Activated T-cell treated with anti-CD3 and anti-CD28 coated beads, Interleukin-2, amount 50 U/mL, for 4 hours (primary cell): ENCODE results near the gene CLMN. TPM values are rescaled to one million over a fixed set of nuclear protein-coding genes. Genes with fewer than 3 reads are reported as not detected.

ENCODE experiments used
- ATAC-seq, 2 donors: fragments of 200-7000 bp; cut with Tn5 transposase; one replicate each; pipeline ENCODE4 v1.10.0; 2021
- DNase-seq: peaks from one replicate; pipeline ENCODE4 v3.0.0-alpha.2; 2020
- H3K27me3 Mint-ChIP-seq: one replicate; pipeline ENCODE4 v1.8.0; 2021; ENCODE audit warnings: low read depth, mixed read lengths
- H3K36me3 Mint-ChIP-seq: one replicate; pipeline ENCODE4 v1.8.0; 2022; ENCODE audit warnings: mixed read lengths; ENCODE audit not compliant: insufficient read depth
- H3K4me1 Mint-ChIP-seq: one replicate; pipeline ENCODE4 v1.8.0; 2021; ENCODE audit warnings: low read depth, mixed read lengths
- H3K4me3 Mint-ChIP-seq: one replicate; pipeline ENCODE4 v1.8.0; 2021; ENCODE audit warnings: mild to moderate bottlenecking, moderate library complexity, mixed read lengths
- H3K9me3 Mint-ChIP-seq: one replicate; pipeline ENCODE4 v1.8.0; 2021; ENCODE audit warnings: mixed read lengths
- total RNA-seq, 3 donors: library from RNA; stranded (reverse); gene quantifications; one replicate each; pipeline ENCODE4 v1.2.1, GENCODE V29; 2021

The CLMN gene
- total RNA-seq, 3 donors from 2014 or later, result 0.71 to 1.3 (median 0.71) TPM

DNA sequence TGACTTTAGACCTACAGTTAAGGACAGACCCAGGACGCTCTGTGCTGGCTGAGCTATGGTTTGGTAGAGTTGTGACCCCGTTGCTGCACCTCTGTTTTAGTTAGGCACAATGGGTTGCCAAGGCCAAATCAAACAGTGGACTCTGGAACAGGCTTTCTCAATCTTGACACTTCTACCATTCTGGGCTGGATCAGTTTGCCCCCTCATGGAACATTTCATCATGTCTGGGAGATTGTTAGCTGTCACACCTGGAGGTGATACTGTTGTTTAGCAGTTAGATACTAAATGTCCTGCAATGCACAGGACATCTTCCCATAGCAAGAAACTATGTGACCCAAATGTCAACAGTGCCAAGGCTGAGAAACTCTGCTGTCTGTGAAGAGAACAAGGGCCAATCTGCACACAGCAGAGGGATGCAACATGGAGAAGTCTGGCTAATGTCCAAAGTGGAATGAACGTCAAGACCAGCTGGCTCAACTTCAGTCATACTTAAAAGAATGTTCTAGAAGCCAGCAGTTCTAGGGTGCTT, 96.8 kb downstream of the CLMN start:
- Mint-ChIP-seq H3K4me1 (no peaks in the 10 kb centered on the region), H3K36me3 (no peaks in the 10 kb centered on the region), H3K4me3 (no peak overlapping the region), H3K27me3 (no peaks in the 10 kb centered on the region), H3K9me3 (no peaks in the 10 kb centered on the region)
- no peak for ATAC-seq
- no peak for DNase-seq

DNA sequence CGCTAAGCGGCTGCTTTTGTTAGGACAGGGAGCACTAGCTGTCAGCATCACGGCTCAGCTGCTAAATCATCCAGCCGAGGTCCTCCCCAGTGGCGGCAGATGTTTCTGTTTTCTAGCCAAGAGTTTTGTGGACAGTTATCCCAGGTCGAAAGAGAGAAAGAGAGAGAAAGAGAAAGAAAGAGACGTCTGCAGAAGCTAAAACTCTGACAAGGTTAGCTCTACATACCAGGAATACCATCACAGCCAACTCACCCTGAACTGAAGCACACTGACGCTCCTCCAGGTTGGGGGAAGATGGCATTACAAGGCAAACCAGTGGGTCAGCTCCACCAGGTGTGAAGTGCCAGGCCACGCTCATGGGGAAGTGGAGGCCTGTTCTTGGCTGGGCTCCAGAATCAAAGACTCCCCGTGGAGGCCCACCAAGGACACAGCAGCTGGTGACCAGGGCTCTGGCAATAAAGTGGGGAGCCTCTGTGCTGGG, 97.5 kb downstream of the CLMN start:
- H3K4me1 Mint-ChIP-seq, result no peaks in the 10 kb centered on the region
- ATAC-seq (no peak), DNase-seq (no peak)
- no peak overlapping the region for H3K4me3 Mint-ChIP-seq
- no peaks in the 10 kb centered on the region for H3K36me3 Mint-ChIP-seq
- H3K27me3 Mint-ChIP-seq, result no peaks in the 10 kb centered on the region
- H3K9me3 Mint-ChIP-seq, result no peaks in the 10 kb centered on the region

DNA sequence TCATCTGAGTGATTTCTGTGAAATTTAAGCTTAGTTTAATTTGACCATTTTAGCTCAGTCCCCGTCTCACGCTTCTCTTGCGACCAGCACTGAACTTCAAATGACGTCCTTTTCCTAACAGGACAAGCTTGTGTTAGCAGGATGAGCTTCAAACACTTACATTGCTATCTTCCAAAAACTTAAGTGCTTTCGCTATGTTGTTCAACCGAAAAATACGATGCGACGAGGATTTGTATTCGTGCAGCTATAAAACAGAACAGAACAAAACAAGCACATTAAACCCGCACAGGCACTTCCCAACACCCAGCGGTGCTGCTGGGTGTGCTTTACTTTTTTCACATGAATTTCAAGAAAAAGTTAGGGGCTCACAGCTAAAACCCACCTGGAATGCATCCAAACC, 98.2 kb downstream of the CLMN start:
- no peak for ATAC-seq
- Mint-ChIP-seq H3K4me3 (no peak overlapping the region), H3K9me3 (no peaks in the 10 kb centered on the region), H3K4me1 (no peaks in the 10 kb centered on the region), H3K27me3 (no peaks in the 10 kb centered on the region), H3K36me3 (no peaks in the 10 kb centered on the region)
- no peak for DNase-seq

DNA sequence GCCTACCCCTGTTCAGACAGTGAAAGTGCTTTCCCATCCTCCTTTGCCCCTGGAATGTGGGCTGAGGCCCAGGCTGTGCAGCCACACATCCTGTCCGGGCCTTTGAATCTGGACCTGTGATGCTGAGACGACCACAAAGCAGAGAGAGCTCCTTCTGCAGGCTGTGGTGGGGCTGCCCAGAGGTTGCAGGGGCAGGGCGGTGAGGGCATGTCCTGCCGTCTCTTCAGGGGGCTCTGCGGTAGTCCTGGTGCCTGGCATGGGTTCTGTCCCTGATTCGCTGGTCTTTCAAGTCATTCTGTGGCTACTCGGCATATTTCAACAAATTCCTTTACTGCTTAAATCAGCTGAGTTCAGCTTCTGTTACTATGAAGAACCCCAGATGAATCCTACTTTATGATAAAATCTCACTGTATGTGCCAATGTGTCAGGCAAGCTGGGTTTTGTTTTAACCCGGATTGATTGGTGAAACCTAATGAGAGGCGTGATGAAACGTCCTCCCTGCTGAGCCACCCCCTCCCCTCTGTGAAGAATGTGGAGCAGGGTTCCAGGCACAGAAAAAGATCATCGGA, 99.0 kb downstream of the CLMN start:
- no peaks in the 10 kb centered on the region for H3K9me3 Mint-ChIP-seq
- no peaks in the 10 kb centered on the region for H3K27me3 Mint-ChIP-seq
- no peak for DNase-seq
- no peaks in the 10 kb centered on the region for H3K36me3 Mint-ChIP-seq
- no peaks in the 10 kb centered on the region for H3K4me1 Mint-ChIP-seq
- ATAC-seq, result no peak
- no peak overlapping the region for H3K4me3 Mint-ChIP-seq

DNA sequence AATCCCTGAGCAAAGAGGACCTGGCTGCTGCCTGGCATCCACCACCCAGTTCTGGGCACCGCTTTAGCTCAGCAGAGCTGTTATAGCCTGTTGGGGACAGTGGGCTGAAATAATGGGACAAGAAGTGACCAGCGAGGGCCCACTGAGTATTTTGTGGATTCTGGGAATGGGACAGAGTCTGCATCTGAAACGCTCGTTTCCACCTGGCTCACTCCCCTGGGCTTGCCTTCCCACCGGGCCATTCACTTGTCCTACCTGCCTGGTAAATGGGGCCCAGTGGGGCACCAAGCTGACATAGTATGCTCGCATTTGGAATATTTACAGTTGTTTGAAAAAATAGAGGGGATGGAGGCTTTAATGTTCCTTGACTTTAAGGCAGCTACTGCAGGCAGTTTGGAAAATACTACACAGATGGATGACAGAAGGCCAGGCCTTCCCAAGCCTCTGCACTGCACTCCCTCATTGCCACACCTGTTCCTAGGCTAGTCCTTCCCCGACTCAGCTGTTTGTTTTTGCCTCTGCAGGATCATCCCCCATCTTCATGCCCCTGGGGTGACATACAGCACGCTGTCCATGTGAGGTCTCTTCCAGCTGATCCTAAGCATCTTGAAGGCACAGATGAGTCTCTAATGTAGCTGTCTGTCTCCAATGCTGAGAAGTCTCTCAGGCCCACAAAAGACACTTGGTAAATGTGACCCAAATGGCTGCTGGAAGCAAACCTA, 101.1 kb downstream of the CLMN start:
- H3K4me3 Mint-ChIP-seq, result no peak overlapping the region
- DNase-seq, result no peak
- ATAC-seq, result no peak

DNA sequence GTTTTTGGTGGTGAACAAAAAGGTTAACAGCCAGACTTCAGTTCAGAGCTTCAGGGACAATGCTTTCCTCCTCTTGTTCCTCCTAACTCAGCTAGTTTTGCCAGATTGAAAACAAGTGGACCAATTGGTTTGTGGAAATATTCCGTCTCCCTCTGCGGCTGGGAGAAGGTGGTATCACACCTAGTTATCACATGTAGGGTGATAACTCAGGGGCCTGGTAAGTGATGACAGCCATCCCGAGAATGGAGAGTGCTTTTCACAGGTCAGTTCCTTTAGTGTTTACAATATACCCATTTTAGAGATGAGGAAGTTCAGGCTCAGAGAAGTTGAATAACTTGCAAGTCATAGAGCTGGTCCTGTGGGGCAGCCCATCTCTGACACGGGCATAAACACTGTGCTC, 101.7 kb downstream of the CLMN start:
- DNase-seq, result no peak
- Mint-ChIP-seq H3K4me1 (no peaks in the 10 kb centered on the region), H3K4me3 (no peak overlapping the region), H3K36me3 (no peaks in the 10 kb centered on the region), H3K27me3 (peaks cover 4% of the 10 kb centered on the region), H3K9me3 (no peaks in the 10 kb centered on the region)
- no peak for ATAC-seq

More for the DNA sequence above, 101.1 kb downstream of the CLMN start:
- Mint-ChIP-seq H3K4me1 (no peaks in the 10 kb centered on the region), H3K27me3 (peaks cover 4% of the 10 kb centered on the region), H3K9me3 (no peaks in the 10 kb centered on the region), H3K36me3 (no peaks in the 10 kb centered on the region)

DNA sequence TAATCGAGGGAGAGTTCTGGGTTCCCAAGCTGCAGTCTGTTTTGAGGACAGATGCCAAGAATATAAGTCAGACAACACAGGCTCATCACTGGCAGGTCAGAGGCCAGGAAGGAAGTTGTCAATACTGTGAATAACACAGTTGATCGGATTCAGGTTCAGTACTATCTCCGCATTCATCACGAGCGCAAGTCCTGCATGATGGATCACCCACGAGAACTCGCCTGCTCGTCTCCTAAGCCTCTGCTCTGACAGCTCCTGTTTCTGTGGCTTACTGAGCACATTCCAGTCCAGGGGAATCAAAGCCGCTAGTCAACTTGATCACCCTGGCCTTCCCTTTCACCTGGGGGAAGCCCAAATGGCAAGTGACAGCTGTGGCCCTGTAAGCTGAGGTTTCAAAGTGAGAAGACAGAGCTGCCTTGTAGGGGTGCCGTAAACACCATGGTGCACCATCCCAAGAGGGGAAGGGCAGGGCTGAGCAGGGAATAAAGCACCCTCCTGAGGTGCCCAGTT, 102.3 kb downstream of the CLMN start:
- ATAC-seq, result no peak
- DNase-seq, result no peak
- no peak overlapping the region for H3K4me3 Mint-ChIP-seq
- H3K4me1 Mint-ChIP-seq, result no peaks in the 10 kb centered on the region
- peaks cover 4% of the 10 kb centered on the region for H3K27me3 Mint-ChIP-seq
- H3K36me3 Mint-ChIP-seq, result no peaks in the 10 kb centered on the region
- H3K9me3 Mint-ChIP-seq, result no peaks in the 10 kb centered on the region

DNA sequence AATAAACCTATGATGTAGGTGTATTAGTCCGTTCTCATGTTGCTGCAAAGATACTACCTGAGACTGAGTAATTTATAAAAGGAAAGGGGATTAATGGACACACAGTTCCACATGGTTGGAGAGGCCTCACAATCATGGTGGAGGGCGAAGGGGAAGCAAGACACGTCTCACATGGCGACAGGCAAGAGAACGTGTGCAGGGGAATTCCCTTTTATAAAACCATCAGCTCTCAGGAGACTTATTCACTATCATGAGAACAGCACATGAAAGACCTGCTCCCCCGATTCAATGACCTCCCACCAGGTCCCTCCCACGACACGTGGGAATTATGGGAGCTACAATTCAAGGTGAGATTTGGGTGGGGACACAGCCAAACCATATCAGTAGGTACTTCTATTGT, 103.7 kb downstream of the CLMN start:
- no peak overlapping the region for H3K4me3 Mint-ChIP-seq
- peaks cover 4% of the 10 kb centered on the region for H3K27me3 Mint-ChIP-seq
- no peak for DNase-seq
- ATAC-seq, result no peak
- no peaks in the 10 kb centered on the region for H3K4me1 Mint-ChIP-seq
- no peaks in the 10 kb centered on the region for H3K9me3 Mint-ChIP-seq
- no peaks in the 10 kb centered on the region for H3K36me3 Mint-ChIP-seq

DNA sequence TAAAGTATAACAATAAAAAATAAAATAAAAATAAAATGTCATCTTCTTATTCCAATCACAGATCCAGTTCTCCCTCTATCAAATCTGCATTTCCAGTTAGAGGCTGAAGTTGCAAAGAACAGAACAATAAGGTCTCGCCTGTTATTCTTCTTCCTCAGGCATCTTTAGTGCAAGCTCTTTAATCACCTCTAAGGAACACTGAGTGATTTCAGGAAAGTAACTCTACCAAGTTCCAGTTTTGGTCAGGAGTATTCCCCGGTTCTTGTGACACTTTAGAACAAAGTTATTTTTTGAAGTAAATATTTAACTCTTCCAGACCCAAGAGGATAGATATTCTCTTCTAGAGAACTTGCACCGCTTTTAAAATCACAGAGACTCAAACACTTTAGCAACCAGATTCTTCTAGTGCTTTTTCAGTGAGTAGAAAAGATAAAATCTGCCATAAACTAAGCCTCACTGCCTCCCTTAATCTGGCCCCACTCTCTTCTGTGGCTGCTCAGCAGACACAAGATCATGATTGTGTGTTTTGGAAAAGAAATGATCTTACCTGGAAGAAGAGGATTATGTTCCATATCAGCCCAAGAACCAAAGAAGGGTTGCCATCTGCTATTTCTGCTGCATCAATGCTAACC, 104.5 kb downstream of the CLMN start:
- H3K36me3 Mint-ChIP-seq, result no peaks in the 10 kb centered on the region
- no peaks in the 10 kb centered on the region for H3K4me1 Mint-ChIP-seq
- ATAC-seq, result no peak
- H3K27me3 Mint-ChIP-seq, result peaks cover 4% of the 10 kb centered on the region
- no peaks in the 10 kb centered on the region for H3K9me3 Mint-ChIP-seq
- no peak for DNase-seq
- H3K4me3 Mint-ChIP-seq, result no peak overlapping the region

DNA sequence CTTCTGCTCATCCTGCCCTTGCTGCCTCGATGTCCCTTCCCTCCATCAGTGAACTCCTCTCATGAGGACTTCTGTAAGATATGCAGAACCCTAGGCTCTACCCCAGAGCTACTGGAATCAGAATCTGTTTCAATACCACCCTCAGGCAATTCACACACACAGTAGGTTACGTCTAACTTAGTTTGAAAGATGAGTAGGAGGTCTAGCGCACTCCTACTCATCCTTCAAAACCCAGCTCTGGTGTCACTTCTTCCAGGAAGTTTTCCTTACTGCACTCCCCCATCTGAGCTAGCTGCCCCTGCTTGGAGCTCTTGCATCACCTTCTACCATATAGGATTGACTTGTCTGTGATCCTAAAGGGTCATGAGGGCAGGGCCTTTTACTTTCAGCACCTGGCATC, 105.9 kb downstream of the CLMN start:
- ATAC-seq (no peak), DNase-seq (no peak)
- no peaks in the 10 kb centered on the region for H3K4me1 Mint-ChIP-seq
- H3K9me3 Mint-ChIP-seq, result no peaks in the 10 kb centered on the region
- no peaks in the 10 kb centered on the region for H3K36me3 Mint-ChIP-seq
- H3K27me3 Mint-ChIP-seq, result peaks cover 4% of the 10 kb centered on the region
- no peak overlapping the region for H3K4me3 Mint-ChIP-seq

DNA sequence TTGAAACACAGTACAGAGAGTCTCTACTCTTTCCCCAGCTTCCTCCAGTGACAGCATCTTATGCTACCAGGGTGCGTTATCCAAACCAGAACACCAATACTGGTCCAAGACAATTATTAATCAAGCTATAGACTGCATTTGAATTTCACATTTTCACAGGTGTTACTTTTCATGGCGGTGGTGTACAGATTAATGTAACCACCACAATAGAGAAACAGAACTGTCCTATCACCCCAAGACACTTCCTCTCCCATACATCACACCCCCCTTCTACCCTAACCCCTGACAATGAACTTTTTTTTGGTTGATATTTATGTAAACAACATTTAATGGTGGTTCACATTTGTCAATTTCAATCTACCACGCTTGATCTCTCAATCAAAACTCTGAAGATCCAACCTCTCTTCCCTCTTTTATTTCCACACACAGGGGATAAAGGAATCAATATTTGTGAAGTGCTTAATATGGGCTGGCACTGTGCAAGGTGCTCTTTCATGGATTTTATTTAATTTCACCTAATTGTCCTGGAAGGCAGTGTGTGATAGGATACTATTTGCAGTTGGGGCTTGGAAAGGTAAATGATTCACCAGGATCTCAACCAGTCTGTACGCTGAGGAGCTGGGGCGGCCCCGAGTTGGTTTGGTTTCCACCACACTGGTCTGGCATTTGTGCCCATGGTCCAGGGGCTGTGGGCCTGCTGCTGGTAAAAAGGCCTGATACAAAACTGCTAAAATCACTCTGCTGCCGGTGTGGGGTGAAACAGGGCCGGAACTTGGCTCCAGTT, 107.8 kb downstream of the CLMN start:
- no peak overlapping the region for H3K4me3 Mint-ChIP-seq
- DNase-seq, result no peak

DNA sequence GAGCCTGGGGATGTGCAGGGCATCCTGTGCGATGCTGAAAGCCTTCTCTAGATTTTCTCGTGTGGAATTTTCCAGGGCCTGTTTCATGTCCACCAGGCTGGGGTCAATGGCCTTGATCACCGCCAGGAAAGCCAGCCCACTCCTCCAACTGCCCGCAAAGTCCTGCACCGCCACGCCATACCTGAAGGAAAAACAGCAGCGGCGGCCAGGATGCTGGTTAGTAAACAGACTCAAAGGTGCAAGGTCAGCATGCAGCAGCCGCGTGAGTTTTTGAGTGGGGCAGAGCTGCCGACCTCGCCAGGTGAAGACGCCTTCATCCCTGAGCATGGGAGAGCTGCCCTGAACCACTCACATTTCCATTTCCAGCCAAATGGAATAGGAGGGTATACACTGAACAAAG, 109.0 kb downstream of the CLMN start:
- Mint-ChIP-seq H3K36me3 (no peaks in the 10 kb centered on the region), H3K27me3 (peaks cover 4% of the 10 kb centered on the region), H3K4me3 (no peak overlapping the region), H3K4me1 (no peaks in the 10 kb centered on the region), H3K9me3 (peaks cover under 1% of the 10 kb centered on the region)
- ATAC-seq (no peak), DNase-seq (no peak)

More for the DNA sequence above, 107.8 kb downstream of the CLMN start:
- no peak for ATAC-seq
- H3K9me3 Mint-ChIP-seq, result no peaks in the 10 kb centered on the region
- peaks cover 4% of the 10 kb centered on the region for H3K27me3 Mint-ChIP-seq
- H3K36me3 Mint-ChIP-seq, result no peaks in the 10 kb centered on the region
- no peaks in the 10 kb centered on the region for H3K4me1 Mint-ChIP-seq

DNA sequence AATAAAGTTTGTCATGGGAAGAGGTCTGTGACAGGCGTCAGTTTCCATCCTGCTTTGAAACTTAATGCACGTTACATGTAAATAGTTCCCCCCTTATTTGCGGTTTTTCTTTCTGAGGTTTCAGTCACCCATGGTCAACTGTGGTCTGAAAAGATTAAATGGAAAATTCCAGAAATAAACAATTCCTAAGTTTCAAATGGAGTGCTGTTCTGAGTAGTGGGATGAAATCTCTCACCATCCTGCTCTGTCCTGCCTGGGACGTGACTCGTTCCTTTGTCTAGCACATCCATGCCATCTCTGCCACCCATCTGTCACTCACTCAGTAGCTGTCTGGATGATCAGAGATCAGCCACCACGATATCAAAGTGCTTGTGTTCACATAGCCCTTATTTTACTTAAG, 111.1 kb downstream of the CLMN start:
- Mint-ChIP-seq H3K27me3 (peaks cover 3% of the 10 kb centered on the region), H3K4me3 (no peak overlapping the region), H3K36me3 (no peaks in the 10 kb centered on the region), H3K4me1 (no peaks in the 10 kb centered on the region), H3K9me3 (peaks cover 11% of the 10 kb centered on the region)
- DNase-seq, result no peak
- no peak for ATAC-seq
